HG03558 (cell line): ENCODE results near the gene RAB6A.
"Not testable (repeated sequence)": the region's sequence is repeated elsewhere in the genome, so short reads cannot be mapped to it uniquely, and the experiment has no call there.

ENCODE experiments used
- ATAC-seq: cut with Tn5 transposase; IDR thresholded peaks from one replicate; pipeline ENCODE4 v1.9.1; 2021; ENCODE audit warnings: moderate number of reproducible peaks; ENCODE audit not compliant: unreplicated experiment; ENCODE audit errors: extremely low read depth

Gene RAB6A

GRCh38 chr11:73729594-73730206 lies 31.2 kb downstream of the RAB6A start:
- no peak for ATAC-seq

DNA sequence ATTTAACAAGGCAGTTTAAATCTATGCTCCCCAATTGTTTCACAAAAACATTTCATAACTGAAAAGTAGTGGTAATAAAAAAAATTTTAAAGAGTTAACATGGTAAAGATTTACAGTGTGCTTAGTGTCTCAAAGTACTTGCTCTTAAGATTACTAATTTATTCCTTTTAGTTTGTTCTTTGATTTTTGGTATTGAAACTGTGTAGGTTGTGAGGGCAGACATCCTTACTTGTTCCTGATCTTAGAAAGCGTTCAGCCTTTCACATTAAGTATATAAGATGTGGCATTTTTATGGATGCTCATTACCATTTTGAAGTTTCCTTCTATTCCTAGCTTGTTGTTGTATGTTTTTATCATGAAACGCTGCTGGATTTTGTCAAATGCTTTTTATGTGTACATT lies 32.9 kb downstream of the RAB6A start:
- no peak for ATAC-seq

- ATAC-seq = no peak
Measured at GRCh38 chr11:73726825-73727224, 34.0 kb downstream of the RAB6A start.

DNA sequence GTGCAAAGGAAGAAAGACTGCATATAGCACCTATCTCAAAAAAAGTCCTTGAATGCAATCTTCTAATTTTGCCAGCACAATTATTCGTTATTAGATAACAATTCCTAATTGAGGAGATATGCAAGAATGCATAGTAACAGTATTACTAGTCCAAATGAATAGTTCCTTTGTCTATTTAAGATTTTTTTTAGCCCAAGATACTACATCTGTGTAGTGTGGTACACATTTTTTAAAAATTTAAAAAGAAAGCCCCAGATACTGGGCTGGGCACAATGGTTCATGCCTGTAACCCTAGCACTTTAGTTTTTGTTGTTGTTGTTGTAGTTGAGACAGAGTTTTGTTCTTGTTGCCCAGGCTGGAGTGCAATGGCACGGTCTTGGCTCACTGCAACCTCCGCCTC lies 43.7 kb downstream of the RAB6A start:
- no peak for ATAC-seq

DNA sequence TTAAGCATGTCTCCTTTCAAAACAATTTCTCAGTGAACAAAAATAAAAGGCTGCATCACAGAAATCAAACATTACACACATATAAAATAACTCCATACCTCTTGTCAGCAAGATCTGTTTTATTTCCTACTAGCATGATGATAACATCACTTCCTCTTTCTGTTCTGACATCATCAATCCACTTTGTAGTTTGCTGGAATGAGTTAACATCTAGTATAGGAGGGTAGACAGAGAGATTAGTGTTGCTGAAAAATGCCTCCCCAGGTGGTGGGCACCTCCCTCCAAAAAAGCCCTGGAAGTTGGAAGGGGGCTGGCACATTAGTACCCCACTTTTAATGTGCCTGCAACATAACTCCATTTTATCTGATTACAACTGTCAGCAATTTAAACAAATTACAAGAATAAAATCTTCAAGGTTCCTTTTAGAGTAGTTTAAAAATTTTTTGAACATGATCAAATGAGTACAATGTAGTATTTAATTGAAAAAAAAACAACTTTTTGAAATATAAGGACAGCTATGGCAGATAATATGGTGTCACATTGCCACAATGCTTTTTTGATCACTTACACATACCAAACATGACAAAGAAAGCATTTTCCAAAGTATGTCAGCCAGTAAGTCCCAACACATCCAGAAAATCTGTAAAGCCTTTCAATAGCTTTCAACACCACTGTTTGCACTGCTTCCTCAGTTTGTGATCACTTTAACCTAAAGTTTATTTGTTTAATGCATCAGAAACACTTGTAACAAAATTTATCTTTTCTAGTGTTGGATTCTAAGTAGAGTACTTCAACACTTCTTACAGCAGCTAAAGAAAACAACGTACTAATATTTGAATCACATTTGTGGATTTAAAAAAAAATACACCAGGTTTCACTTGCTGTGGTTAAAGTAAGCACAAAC lies 44.5 kb downstream of the RAB6A start:
- no peak for ATAC-seq

DNA sequence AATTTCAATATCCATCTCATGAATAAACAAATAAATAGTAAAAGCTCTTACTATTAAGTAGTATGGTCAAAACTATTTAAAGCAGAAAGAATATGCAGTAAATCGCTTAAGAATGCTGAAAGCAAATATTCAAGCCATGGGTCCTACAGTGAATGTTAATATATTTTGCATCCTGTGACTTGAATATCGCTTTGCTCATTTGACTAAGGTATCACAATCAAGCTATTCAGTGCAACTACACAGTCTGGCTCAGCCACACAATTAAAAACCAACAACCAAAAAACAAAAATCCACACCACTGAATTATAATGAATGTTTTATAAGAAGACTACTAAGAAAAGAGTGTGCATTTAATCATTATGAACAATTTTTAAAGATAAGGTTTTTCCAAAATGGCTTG lies 45.3 kb downstream of the RAB6A start:
- ATAC-seq = no peak

DNA sequence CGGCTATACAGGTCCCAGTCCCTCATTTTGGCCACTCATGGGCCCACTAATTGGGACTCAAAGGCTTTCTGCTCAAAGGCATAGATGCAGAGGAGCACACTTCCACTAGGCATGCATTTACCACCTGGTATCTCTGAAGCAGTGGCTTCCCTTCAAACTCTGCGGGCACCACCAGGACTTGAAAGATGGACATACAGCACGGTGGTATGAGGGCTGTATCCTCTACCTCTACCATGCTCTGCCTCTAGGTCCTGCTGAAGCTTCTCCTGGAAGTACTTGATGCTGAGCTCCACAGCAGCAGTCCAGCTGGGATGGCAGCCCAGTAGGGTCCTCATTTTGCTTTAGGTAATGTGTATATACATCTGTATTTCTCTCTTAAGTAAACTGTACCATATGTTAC lies 49.9 kb downstream of the RAB6A start:
- ATAC-seq = no peak

- no peak for ATAC-seq
Measured at GRCh38 chr11:73705053-73705452, 55.8 kb downstream of the RAB6A start.

- no peak for ATAC-seq
Measured at GRCh38 chr11:73693899-73694525, 66.9 kb downstream of the RAB6A start.

- no peak for ATAC-seq
Measured at GRCh38 chr11:73680687-73681086, 80.2 kb downstream of the RAB6A start.

GRCh38 chr11:73676552-73676951 lies 84.3 kb downstream of the RAB6A start:
- ATAC-seq = not testable (repeated sequence)

- no peak for ATAC-seq
Measured at GRCh38 chr11:73671701-73672100, 89.2 kb downstream of the RAB6A start.

GRCh38 chr11:73670808-73671207 lies 90.1 kb downstream of the RAB6A start:
- no peak for ATAC-seq

DNA sequence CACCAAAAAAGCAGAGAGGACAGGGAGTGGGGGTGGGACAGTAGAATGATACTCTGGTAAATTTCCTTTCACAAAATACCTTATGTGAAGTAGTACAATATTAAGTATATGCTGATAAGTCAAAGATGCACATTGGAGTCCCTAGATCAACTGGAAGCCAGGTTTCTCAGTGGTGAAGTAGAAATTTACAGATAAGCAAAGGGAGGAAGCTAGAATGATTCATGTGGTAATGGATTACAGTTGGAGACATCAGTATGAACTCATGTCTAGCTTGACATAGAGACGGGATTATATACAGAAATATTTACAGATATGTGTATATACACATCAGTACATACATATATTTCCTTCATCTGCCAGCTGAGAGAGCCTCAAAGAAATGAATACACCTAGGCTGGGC lies 93.0 kb downstream of the RAB6A start:
- ATAC-seq = no peak

- no peak for ATAC-seq
Measured at GRCh38 chr11:73664877-73665276, 96.0 kb downstream of the RAB6A start.

GRCh38 chr11:73663604-73664495 lies 97.0 kb downstream of the RAB6A start:
- ATAC-seq = no peak

GRCh38 chr11:73662445-73663157 lies 98.3 kb downstream of the RAB6A start:
- no peak for ATAC-seq

GRCh38 chr11:73661035-73661628 lies 99.7 kb downstream of the RAB6A start:
- no peak for ATAC-seq

GRCh38 chr11:73660497-73661034 lies 100.3 kb downstream of the RAB6A start:
- no peak for ATAC-seq
